ENCODE measurements around the gene MAPK10. TPM values are rescaled to one million over a fixed set of nuclear protein-coding genes. Genes with fewer than 3 reads are reported as not detected.
A peak's percentile ranks its signal among the peaks of the same experiment; 100 is the strongest.

The MAPK10 gene
- total RNA-seq, 1 experiment from 2014 or later: 0.44 TPM

DNA sequence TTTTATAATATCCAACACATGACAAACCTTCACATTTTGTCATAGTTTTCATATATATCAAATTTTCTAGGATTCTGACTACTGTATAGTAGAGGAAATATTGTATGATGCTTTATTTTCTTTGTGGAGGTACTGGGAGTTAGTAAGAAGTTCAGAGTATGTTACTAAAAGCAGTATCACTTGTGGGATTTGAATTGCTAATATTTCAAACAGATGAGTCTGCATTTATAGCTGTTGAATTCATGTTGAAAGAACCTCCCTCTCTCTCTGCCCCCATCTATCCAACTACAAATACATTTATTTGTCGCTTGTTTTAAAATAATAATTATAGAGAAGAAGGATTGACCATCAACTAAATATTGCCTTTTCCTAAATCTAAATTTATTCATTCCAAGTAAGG lies 29.8 kb upstream of the MAPK10 start:
- Histone ChIP-seq H3K4me1 (ENCODE audit: insufficient read depth, low read length) (no peaks in the 10 kb centered on the region; the same call in 1 of the 2 replicates), H3K27me3 (ENCODE audit: low read length) (no peaks in the 10 kb centered on the region), H3K4me2 (ENCODE audit: low read length) (no peak overlapping the region), H3K9me3 (ENCODE audit: low read length) (no peaks in the 10 kb centered on the region), H3F3A (ENCODE audit: low read length, unreplicated experiment) (no peaks in the 10 kb centered on the region), H3K4me3 (ENCODE audit: low read length) (no peak overlapping the region), H3K9me2 (replicated peaks; ENCODE audit: low read length) (no peaks in the 10 kb centered on the region), H3K27ac (ENCODE audit: low read length) (no peak overlapping the region), H4K20me1 (ENCODE audit: low read length) (no peaks in the 10 kb centered on the region), H3K36me3 (ENCODE audit: low read depth, low read length) (no peaks in the 10 kb centered on the region), H2AFZ (ENCODE audit: low read length) (no peak overlapping the region), H3K9ac (ENCODE audit: low read length) (no peak overlapping the region), H3K79me2 (ENCODE audit: low read length) (no peaks in the 10 kb centered on the region)
- BruUV-seq (replicated peaks): no TSS peak
- no peak for ATAC-seq
- TF ChIP-seq EZH2 (IDR thresholded peaks at IDR 0.05; ENCODE audit: low read length, unreplicated experiment) (no peak), EZH2phosphoT487 (IDR thresholded peaks at IDR 0.05; ENCODE audit: borderline replicate concordance, low read length) (no peak)
- TF ChIP-seq, protein P1, sequence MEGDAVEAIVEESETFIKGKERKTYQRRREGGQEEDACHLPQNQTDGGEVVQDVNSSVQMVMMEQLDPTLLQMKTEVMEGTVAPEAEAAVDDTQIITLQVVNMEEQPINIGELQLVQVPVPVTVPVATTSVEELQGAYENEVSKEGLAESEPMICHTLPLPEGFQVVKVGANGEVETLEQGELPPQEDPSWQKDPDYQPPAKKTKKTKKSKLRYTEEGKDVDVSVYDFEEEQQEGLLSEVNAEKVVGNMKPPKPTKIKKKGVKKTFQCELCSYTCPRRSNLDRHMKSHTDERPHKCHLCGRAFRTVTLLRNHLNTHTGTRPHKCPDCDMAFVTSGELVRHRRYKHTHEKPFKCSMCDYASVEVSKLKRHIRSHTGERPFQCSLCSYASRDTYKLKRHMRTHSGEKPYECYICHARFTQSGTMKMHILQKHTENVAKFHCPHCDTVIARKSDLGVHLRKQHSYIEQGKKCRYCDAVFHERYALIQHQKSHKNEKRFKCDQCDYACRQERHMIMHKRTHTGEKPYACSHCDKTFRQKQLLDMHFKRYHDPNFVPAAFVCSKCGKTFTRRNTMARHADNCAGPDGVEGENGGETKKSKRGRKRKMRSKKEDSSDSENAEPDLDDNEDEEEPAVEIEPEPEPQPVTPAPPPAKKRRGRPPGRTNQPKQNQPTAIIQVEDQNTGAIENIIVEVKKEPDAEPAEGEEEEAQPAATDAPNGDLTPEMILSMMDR (conservative IDR thresholded peaks at IDR 0.05; ENCODE audit: low read depth, low read length): no peak
- intact Hi-C loops (cut with micrococcal nuclease): loop anchor here (5.0 kb wide), 2 partner anchors 52 to 112 kb away; no protein-coding TSS in a partner anchor
- ChIA-PET POLR2A (ENCODE audit: unreplicated experiment) (no interaction called here), CTCF (no interaction called here)
- DNase-seq: no peak

GRCh38 chr4:86388252-86388651 lies 28.4 kb upstream of the MAPK10 start:
- no peaks in the 10 kb centered on the region for H3F3A ChIP-seq (ENCODE audit: low read length, unreplicated experiment)
- CTCF ChIA-PET: no interaction called here
- no peaks in the 10 kb centered on the region for H3K79me2 ChIP-seq (ENCODE audit: low read length)
- H3K4me2 ChIP-seq (ENCODE audit: low read length): no peak overlapping the region
- intact Hi-C loops (cut with micrococcal nuclease): loop anchor here (5.0 kb wide), 2 partner anchors 51 to 111 kb away; no protein-coding TSS in a partner anchor
- TF ChIP-seq EZH2 (IDR thresholded peaks at IDR 0.05; ENCODE audit: low read length, unreplicated experiment): no peak
- TF ChIP-seq, protein P1 (conservative IDR thresholded peaks at IDR 0.05; ENCODE audit: low read depth, low read length): no peak
- no peak for TF ChIP-seq EZH2phosphoT487 (IDR thresholded peaks at IDR 0.05; ENCODE audit: borderline replicate concordance, low read length)
- H4K20me1 ChIP-seq (ENCODE audit: low read length): no peaks in the 10 kb centered on the region
- DNase-seq (peak; percentile 10), ATAC-seq (peak; percentile 64)
- H3K4me3 ChIP-seq (ENCODE audit: low read length): no peak overlapping the region
- H3K9me2 ChIP-seq (replicated peaks; ENCODE audit: low read length): no peaks in the 10 kb centered on the region
- no peaks in the 10 kb centered on the region for H3K9me3 ChIP-seq (ENCODE audit: low read length)
- no peaks in the 10 kb centered on the region for H3K36me3 ChIP-seq (ENCODE audit: low read depth, low read length)
- no peaks in the 10 kb centered on the region; the same call in 1 of the 2 replicates for H3K4me1 ChIP-seq (ENCODE audit: insufficient read depth, low read length)
- H3K27ac ChIP-seq (ENCODE audit: low read length): no peak overlapping the region
- H2AFZ ChIP-seq (ENCODE audit: low read length): no peak overlapping the region
- no peaks in the 10 kb centered on the region for H3K27me3 ChIP-seq (ENCODE audit: low read length)
- no peak overlapping the region for H3K9ac ChIP-seq (ENCODE audit: low read length)
- POLR2A ChIA-PET (ENCODE audit: unreplicated experiment): no interaction called here
- BruUV-seq (replicated peaks): no TSS peak

DNA sequence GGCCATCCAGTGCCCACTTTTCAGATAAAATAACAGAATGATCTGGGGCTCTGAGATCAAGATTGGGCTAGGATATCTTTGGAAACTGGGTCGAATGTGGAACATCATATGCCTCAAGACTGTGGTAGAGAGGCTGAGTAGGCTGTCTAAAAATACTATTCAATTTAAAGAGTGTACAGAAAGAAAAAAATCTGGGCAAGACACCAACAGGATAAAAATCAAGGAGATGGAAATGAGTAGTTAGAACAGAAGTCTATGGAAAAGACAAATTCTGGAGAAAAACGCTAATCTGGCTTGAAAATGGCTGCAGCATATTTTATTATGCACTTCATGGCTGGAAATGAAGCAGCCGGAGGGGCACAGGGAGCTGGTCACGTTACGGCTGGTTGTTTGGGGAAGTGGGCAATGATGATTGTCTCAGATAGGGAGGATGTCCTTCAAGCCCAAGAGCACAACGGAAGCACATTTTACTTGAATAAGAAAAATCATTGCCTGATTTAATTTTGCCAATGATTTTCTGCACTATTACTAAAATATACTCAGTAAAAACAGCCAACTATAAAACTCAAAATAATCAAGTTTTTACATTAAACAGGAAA lies 27.1 kb upstream of the MAPK10 start:
- no peaks in the 10 kb centered on the region for H3K79me2 ChIP-seq (ENCODE audit: low read length)
- ChIA-PET CTCF (no interaction called here), POLR2A (ENCODE audit: unreplicated experiment) (no interaction called here)
- intact Hi-C loops (cut with micrococcal nuclease): loop anchor here (5.0 kb wide), 2 partner anchors 50 to 110 kb away; no protein-coding TSS in a partner anchor
- no peaks in the 10 kb centered on the region for H3K36me3 ChIP-seq (ENCODE audit: low read depth, low read length)
- no peaks in the 10 kb centered on the region for H3K27me3 ChIP-seq (ENCODE audit: low read length)
- H4K20me1 ChIP-seq (ENCODE audit: low read length): no peaks in the 10 kb centered on the region
- no peaks in the 10 kb centered on the region for H3K9me3 ChIP-seq (ENCODE audit: low read length)
- H2AFZ ChIP-seq (ENCODE audit: low read length): no peak overlapping the region
- no peak overlapping the region for H3K4me3 ChIP-seq (ENCODE audit: low read length)
- no peak overlapping the region for H3K27ac ChIP-seq (ENCODE audit: low read length)
- H3K9ac ChIP-seq (ENCODE audit: low read length): no peak overlapping the region
- ATAC-seq (no peak), DNase-seq (no peak)
- H3F3A ChIP-seq (ENCODE audit: low read length, unreplicated experiment): no peaks in the 10 kb centered on the region
- H3K4me1 ChIP-seq (ENCODE audit: insufficient read depth, low read length): no peaks in the 10 kb centered on the region; the same call in 1 of the 2 replicates
- no peaks in the 10 kb centered on the region for H3K9me2 ChIP-seq (replicated peaks; ENCODE audit: low read length)
- H3K4me2 ChIP-seq (ENCODE audit: low read length): no peak overlapping the region
- BruUV-seq (replicated peaks): no TSS peak
- TF ChIP-seq, protein P1 (conservative IDR thresholded peaks at IDR 0.05; ENCODE audit: low read depth, low read length): no peak
- TF ChIP-seq EZH2 (IDR thresholded peaks at IDR 0.05; ENCODE audit: low read length, unreplicated experiment) (no peak), EZH2phosphoT487 (IDR thresholded peaks at IDR 0.05; ENCODE audit: borderline replicate concordance, low read length) (no peak)

All from PC-3 (cell line).